ENCODE data around the gene NKAIN4.
A peak's percentile ranks its signal among the peaks of the same experiment; 100 is the strongest.

The NKAIN4 gene

DNA sequence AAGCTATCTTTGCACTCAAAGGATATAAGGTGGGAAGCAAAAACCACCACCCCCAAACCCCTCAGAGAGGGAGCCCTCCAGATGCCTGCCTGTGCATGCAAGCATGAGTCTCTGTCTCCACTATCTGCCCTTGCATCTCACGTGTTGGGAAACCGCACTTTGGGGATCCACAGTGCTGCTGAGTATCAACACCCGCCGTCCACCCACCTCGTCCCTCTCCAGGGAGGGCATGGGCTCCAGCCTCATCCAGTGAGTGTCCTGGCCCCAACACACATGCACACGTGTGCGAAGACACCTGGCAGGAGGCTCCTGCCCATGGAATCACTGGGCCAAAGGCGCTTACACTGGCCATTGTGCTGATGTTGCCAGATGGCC lies 34.8 kb downstream of the NKAIN4 start:
- DNase-seq (ENCODE audit: low spot score), result no peak

DNA sequence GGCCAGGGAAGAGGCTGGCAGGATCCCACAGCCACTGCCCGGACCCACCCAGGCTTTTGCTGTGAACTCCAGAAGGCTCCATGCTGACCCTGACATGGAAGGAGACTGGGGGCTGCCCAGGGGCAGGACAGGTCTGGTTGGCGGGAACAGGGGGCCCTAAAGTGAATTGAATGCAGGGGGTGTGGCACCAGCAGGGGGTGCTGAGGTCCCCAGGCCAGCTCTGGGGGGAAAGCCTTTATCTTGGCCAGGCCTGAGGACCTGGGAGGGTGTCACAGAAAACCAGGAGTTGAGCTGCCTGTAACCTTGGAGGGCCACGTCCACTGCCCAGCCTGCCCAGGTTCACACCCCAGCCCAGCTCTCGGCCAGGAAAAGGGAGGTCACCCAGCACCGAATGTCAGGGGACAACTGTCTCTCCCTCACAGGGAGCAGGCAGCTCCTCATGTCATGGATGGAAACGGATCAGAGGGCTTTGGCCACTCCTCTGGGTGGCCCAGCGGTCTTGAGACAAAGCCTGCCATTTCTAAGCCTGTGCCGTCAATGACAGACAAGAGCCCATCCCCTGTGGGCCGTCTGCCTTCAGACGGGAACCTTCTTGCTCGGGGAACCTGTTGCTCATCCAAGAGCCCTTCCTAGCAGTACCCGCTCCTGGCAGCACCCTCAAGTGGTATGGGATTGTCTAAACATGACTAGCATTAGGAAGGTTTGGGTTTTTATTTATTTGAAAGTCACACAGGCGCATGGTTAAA lies 35.4 kb downstream of the NKAIN4 start:
- no peak for DNase-seq (ENCODE audit: low spot score)

GRCh38 chr20:63217706-63218105 lies 36.6 kb downstream of the NKAIN4 start:
- DNase-seq (ENCODE audit: low spot score), result no peak

- DNase-seq (ENCODE audit: low spot score), result no peak
Observed at GRCh38 chr20:63216849-63217471, 37.3 kb downstream of the NKAIN4 start.

- DNase-seq (ENCODE audit: low spot score), result peak; percentile 94
Observed at GRCh38 chr20:63216041-63216848, 38.0 kb downstream of the NKAIN4 start, which contains the start of gene YTHDF1. YTHDF1 (minus strand) TSS chr20:63216131; CDS start chr20:63215892, 239 bp downstream.

DNA sequence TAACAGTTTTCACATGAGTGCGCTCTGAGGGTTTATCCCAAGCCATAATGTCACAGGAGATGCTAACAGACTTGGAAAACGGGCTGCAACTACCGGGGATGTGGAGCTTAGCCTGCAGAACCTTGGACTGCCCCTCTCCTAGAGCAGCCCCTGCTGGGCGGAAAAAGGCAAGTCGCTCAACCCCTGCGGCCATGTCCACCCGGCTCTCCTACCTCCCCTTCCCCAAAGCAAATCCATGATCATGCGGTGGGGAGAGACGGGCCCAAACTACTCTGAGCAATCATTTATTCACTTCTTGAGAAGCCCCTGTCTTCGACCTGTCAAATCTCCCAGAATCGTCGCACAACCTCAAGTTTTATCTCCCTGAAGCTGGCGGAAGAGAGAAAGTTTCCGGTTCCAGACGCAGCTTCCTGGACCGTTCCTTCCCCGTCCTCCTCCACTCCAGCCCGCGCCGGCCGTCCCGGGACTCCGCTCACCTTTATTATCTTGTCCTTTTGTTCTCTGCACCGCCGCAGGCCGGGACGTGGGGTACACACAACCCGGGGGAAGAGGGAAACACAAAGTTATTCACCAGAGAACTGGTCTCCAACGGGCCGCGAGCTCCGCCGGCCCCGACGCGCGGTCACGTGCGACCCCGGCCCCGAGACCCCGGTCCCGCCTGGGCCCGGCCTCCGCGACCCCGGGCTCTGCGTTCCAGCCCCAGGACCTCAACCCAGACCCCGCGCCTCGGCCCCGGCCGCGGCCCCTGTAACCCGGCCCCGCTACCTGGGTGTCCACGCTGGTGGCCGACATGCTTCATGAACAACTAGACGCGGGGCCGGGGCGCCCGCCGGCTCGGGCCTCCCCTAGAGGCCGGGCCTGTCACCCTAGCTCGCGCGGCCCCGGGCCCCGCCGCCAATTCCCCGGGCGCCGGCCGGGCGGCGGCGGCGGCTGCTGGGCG lies 38.9 kb downstream of the NKAIN4 start:
- DNase-seq (ENCODE audit: low spot score), result no peak

- no peak for DNase-seq (ENCODE audit: low spot score)
Observed at GRCh38 chr20:63214514-63214913, 39.7 kb downstream of the NKAIN4 start.

GRCh38 chr20:63212792-63213191 lies 41.5 kb downstream of the NKAIN4 start:
- DNase-seq (ENCODE audit: low spot score), result no peak

DNA sequence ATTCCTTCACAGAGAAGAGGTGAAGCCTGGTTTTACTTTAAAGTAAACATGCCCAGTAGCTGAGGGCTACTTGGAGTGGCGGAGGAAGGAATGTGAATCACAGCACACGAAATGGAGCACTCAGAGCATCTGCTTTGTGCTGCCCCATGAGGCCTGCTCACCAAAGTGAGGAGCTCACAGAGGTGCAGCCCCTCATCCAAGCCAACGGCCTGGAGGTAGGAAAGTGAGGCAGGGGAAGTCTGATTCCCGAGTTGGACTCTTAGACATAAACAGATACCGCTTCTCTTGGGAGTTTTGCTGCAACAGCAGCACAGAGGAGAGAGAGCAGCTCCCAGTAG lies 41.9 kb downstream of the NKAIN4 start:
- DNase-seq (ENCODE audit: low spot score), result no peak

- no peak for DNase-seq (ENCODE audit: low spot score)
Observed at GRCh38 chr20:63210011-63210605, 44.2 kb downstream of the NKAIN4 start.

GRCh38 chr20:63208346-63208909 lies 45.8 kb downstream of the NKAIN4 start:
- DNase-seq (ENCODE audit: low spot score), result no peak

- DNase-seq (ENCODE audit: low spot score), result no peak
Observed at GRCh38 chr20:63206878-63207277, 47.4 kb downstream of the NKAIN4 start.

DNA sequence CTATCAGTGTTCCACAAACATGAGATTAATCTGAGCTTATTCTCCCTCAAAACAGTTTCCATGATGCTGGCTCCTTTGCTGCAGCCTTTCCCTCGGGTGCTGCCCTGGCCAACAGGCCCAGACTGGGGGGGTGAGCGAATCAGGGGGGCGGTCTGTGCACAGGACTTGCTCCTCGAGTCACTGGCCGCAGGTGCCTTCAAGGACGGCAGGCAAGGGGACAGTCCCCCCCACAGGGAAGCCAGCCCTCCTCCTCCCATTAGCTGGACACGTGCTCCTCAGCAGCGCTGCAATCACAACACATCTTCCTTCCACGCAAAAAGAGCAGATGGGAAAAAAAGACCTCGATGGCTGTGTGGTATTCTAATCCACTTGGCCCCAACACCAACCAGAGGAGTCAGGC lies 48.4 kb downstream of the NKAIN4 start:
- DNase-seq (ENCODE audit: low spot score), result no peak

- DNase-seq (ENCODE audit: low spot score), result no peak
Observed at GRCh38 chr20:63204362-63204761, 49.9 kb downstream of the NKAIN4 start.

DNA sequence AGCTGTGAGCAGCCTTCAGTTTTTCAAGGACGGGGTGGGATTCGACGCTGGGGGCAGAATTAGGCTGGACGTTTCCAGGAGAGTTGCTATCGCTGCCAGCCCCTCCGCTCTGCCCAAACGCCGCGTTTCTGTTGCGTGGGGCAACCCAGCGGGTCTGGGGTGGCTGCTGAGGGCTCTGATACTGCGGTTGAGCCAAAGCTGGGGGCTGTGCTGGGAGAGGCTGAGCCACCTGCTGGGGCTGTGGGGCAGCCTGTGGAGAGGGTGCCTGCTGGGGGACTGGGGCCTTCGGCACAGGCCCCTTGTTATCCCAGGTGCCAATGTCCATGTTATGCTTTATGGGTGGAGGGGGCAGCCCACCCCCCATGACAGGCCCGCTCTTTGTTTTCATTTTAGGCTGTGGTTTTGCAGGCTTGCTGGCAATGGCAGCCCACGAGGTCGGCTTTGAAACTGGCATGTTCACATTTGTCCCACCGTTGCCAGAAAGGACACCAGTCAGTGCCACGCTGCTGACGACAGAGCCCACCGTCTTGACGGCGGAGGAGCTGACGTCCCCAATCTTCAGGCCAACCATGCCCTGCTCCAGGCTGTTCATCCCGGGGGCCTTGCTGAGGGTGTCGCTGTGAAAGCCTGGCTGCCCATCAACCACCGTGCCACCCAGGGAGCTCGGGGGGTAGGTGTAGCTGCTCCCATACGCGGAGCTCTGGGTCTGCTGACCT lies 51.3 kb downstream of the NKAIN4 start:
- no peak for DNase-seq (ENCODE audit: low spot score)

GRCh38 chr20:63202021-63202420 lies 52.2 kb downstream of the NKAIN4 start:
- no peak for DNase-seq (ENCODE audit: low spot score)

DNA sequence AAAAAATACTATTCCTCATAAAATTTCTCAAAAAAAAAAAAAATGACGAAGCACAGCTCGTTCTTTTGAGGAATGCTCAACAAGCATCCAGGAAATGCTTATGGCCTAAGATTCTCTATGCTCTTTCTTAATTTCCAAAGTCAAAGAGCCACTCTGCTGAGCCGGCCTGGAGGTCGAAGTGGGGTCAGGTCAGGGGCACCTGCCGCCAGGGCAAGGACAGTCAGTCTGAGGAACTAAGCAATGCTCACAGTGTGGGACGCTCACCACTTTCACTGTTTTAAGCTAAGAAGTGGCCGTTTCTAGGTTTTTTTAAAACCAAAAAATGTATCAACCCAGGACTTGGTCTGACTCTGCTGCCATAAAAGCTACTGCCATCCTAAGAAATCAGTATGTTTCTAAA lies 55.7 kb downstream of the NKAIN4 start:
- no peak for DNase-seq (ENCODE audit: low spot score)

DNA sequence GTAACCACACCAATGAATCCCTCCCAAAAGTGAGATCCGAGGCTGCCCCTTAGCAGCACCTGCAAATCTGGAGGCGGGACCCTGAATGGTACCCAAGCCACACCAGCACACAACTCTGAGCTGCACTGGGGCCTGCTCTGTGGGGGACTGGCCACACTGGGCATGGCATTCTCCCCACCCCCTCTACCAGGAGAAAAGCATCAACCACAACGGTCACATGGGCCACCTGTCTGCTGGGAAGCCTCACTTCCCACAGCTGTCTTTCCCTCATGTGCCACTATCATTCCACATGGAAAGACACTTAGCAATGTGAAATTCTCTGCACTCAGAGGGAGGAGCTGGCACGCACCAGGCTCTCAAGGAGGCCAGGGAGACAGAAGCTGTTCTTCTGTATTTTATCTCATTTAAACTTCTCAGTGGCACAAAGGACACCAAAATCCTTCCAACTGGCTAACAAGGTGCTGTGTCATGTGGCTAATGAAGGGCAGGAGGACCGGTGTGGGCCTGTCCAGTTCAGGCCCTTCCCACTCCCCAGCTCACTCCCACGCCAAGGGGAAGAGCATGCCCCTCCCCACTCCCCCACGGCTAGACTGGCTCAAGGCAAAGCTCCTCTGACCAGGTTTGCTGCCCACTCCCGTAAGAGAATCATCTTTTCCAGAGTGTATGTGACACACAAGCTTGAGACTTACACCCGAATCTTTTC lies 57.3 kb downstream of the NKAIN4 start:
- DNase-seq (ENCODE audit: low spot score), result no peak

DNA sequence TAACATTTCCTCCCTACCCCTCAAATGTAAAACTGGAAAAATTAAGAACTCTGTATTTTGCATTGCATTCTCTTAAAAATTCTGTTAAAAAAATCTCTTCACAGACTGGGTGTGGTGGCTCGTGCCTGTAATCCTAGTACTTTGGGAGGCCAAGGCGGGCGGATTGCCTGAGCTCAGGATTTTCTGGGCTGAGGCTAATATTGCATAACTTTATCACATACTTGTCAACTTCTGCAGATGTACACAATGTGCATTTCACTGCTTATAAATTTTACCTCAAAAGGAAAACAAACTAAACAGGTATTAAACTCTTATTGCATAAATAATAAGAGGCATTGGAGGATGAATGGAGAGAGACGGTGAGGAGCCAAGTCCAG lies 59.5 kb downstream of the NKAIN4 start:
- DNase-seq (ENCODE audit: low spot score), result no peak
